ENCODE results near the gene LCE1F. TPM values are rescaled to one million over a fixed set of nuclear protein-coding genes. Genes with fewer than 3 reads are reported as not detected.

Gene LCE1F, protein sequence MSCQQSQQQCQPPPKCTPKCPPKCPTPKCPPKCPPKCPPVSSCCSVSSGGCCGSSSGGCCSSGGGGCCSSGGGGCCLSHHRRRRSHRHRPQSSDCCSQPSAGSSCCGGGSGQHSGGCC
- total RNA-seq (ENCODE audit: low replicate concordance), result not detected in 2 replicates

DNA sequence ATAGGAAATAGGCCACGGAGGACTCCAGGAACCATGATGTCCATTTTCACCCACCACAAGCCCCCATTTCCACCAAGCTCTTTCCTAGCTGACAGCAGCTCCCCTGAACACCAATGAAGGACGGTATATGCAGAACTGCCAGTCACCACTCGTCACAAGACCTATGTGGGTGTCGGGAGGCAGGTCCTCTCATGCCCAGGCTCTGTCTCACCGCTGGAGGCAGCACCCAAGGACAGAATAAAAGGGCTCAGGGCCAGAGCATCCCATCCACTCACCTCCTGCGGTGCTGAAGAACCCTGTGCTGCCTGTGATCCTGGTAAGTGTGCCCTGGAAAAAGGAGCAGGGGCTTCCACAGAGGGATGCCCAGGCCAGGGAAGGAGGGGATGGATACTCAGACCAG is at the start of gene LCE1F:
TSS of gene LCE1F (plus strand) at position 266 of the 400 bp plus-strand sequence. CDS start 1,232 bp downstream, outside the sequence.
- peaks cover 8% of the 10 kb centered on the region for H3K27me3 Mint-ChIP-seq (ENCODE audit: insufficient read depth, low read depth)
- Histone ChIP-seq H3K27ac (no peak within 1 kb of the TSS), H3K36me3 (no peaks in the 10 kb centered on the region), H4K20me1 (ENCODE audit: low read depth) (no peaks in the 10 kb centered on the region), H2AFZ (replicated peaks) (no peak within 1 kb of the TSS), H3K4me1 (no peaks in the 10 kb centered on the region), H3K4me2 (no peak within 1 kb of the TSS), H3K9me3 (ENCODE audit: low read depth) (peaks cover 28% of the 10 kb centered on the region), H3K79me2 (ENCODE audit: low read depth) (no peaks in the 10 kb centered on the region), H3F3A (ENCODE audit: low read depth) (no peaks in the 10 kb centered on the region), H3K4me3 (no peak within 1 kb of the TSS), H3K27me3 (no peaks in the 10 kb centered on the region), H3K9ac (no peak within 1 kb of the TSS)
- DNase-seq (ENCODE audit: low spot score), result no peak
- no peak within 1 kb of the TSS for H3K27ac Mint-ChIP-seq
- H3K4me3 Mint-ChIP-seq, result no peak within 1 kb of the TSS
- H3K36me3 Mint-ChIP-seq, result no peaks in the 10 kb centered on the region
- TF ChIP-seq EZH2 (IDR thresholded peaks at IDR 0.05) (no peak), EZH2phosphoT487 (IDR thresholded peaks at IDR 0.05) (no peak)
- TF ChIP-seq, protein P1, sequence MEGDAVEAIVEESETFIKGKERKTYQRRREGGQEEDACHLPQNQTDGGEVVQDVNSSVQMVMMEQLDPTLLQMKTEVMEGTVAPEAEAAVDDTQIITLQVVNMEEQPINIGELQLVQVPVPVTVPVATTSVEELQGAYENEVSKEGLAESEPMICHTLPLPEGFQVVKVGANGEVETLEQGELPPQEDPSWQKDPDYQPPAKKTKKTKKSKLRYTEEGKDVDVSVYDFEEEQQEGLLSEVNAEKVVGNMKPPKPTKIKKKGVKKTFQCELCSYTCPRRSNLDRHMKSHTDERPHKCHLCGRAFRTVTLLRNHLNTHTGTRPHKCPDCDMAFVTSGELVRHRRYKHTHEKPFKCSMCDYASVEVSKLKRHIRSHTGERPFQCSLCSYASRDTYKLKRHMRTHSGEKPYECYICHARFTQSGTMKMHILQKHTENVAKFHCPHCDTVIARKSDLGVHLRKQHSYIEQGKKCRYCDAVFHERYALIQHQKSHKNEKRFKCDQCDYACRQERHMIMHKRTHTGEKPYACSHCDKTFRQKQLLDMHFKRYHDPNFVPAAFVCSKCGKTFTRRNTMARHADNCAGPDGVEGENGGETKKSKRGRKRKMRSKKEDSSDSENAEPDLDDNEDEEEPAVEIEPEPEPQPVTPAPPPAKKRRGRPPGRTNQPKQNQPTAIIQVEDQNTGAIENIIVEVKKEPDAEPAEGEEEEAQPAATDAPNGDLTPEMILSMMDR (IDR thresholded peaks at IDR 0.05), result no peak
- H3K4me1 Mint-ChIP-seq, result no peaks in the 10 kb centered on the region
- H3K9me3 Mint-ChIP-seq, result peaks cover 38% of the 10 kb centered on the region

DNA sequence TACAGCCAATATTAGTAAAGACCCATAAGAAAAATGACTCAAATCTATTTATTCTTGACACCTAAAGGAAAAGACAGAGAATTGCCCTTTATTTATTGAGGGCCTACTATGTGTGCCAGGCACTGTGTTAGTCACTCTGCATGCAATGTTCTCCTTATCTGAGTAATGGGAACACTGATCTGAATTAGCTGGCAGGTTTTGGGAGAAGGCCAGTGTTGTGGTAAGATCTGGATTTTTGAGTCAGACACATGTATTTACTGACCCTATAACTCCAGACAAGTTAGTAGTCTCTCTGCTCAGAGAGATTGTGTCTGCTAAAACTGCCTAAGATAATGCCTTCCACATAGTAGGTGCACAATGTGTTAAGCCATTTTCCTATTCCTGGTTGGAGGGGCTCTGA is 49.7 kb upstream of the LCE1F start:
- Mint-ChIP-seq H3K9me3 (peaks cover 28% of the 10 kb centered on the region), H3K27me3 (ENCODE audit: insufficient read depth, low read depth) (peaks cover 2% of the 10 kb centered on the region)
- H3K36me3 ChIP-seq, result no peaks in the 10 kb centered on the region

DNA sequence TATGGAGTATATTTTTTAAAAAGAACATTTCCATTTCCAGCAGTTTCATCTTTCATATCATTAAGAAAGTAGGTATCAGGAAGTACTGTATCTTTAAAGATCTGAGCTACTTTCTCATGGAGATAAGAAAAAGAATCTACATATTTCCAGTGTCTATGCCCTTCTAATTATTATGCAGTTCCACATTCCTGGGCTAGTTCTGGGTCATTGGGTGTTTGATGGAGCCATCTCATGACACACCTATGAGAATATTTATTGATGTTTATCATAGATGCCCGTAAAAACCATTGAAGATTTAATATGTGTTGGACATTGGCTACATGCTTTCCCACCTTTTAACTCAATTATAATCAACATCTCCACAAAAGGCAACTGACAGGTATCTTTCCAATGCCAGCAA is 46.0 kb upstream of the LCE1F start:
- no peak overlapping the region for H3K4me3 Mint-ChIP-seq
- H3K4me1 Mint-ChIP-seq, result no peaks in the 10 kb centered on the region
- H3F3A ChIP-seq (ENCODE audit: low read depth), result no peaks in the 10 kb centered on the region
- H3K27me3 ChIP-seq, result no peaks in the 10 kb centered on the region
- no peaks in the 10 kb centered on the region for H3K36me3 Mint-ChIP-seq
- H3K4me2 ChIP-seq, result no peak overlapping the region
- H3K36me3 ChIP-seq, result no peaks in the 10 kb centered on the region
- H3K79me2 ChIP-seq (ENCODE audit: low read depth), result no peaks in the 10 kb centered on the region
- no peak overlapping the region for H3K27ac ChIP-seq
- H4K20me1 ChIP-seq (ENCODE audit: low read depth), result no peaks in the 10 kb centered on the region
- H3K9me3 Mint-ChIP-seq, result peaks cover 26% of the 10 kb centered on the region
- H3K4me1 ChIP-seq, result no peaks in the 10 kb centered on the region
- DNase-seq (ENCODE audit: low spot score), result no peak
- no peak overlapping the region for H3K4me3 ChIP-seq
- H2AFZ ChIP-seq (replicated peaks), result no peak overlapping the region
- H3K27me3 Mint-ChIP-seq (ENCODE audit: insufficient read depth, low read depth), result peaks cover 2% of the 10 kb centered on the region
- H3K27ac Mint-ChIP-seq, result no peak overlapping the region
- peaks cover 20% of the 10 kb centered on the region for H3K9me3 ChIP-seq (ENCODE audit: low read depth)
- H3K9ac ChIP-seq, result no peak overlapping the region
- TF ChIP-seq EZH2phosphoT487 (IDR thresholded peaks at IDR 0.05), result no peak
- no peak for TF ChIP-seq EZH2 (IDR thresholded peaks at IDR 0.05)
- TF ChIP-seq, protein P1 (IDR thresholded peaks at IDR 0.05), result no peak

More for the DNA sequence above, 49.7 kb upstream of the LCE1F start:
- no peak overlapping the region for H3K27ac Mint-ChIP-seq
- no peaks in the 10 kb centered on the region for H3K27me3 ChIP-seq
- H3K4me1 Mint-ChIP-seq, result no peaks in the 10 kb centered on the region
- no peak overlapping the region for H3K9ac ChIP-seq
- H2AFZ ChIP-seq (replicated peaks), result no peak overlapping the region
- H3F3A ChIP-seq (ENCODE audit: low read depth), result no peaks in the 10 kb centered on the region
- no peaks in the 10 kb centered on the region for H4K20me1 ChIP-seq (ENCODE audit: low read depth)
- H3K79me2 ChIP-seq (ENCODE audit: low read depth), result no peaks in the 10 kb centered on the region
- DNase-seq (ENCODE audit: low spot score), result no peak
- H3K4me3 Mint-ChIP-seq, result no peak overlapping the region
- TF ChIP-seq, protein P1 (IDR thresholded peaks at IDR 0.05), result no peak
- TF ChIP-seq EZH2phosphoT487 (IDR thresholded peaks at IDR 0.05), result no peak
- TF ChIP-seq EZH2 (IDR thresholded peaks at IDR 0.05), result no peak
- no peak overlapping the region for H3K4me2 ChIP-seq
- no peak overlapping the region for H3K27ac ChIP-seq
- H3K4me1 ChIP-seq, result no peaks in the 10 kb centered on the region
- H3K36me3 Mint-ChIP-seq, result no peaks in the 10 kb centered on the region
- H3K4me3 ChIP-seq, result no peak overlapping the region
- H3K9me3 ChIP-seq (ENCODE audit: low read depth), result peaks cover 33% of the 10 kb centered on the region

Data from neural progenitor cell (in vitro differentiated cells).